Stimulated activated CD4-positive, alpha-beta T cell treated with anti-CD3 and anti-CD28 coated beads, Interleukin-1b, Interleukin-23, amount 100 ng/mL, for 1 hour (primary cell): Measurements from ENCODE around the gene VWA2.

Experiments
- DNase-seq, 2 donors: peaks; one replicate each; pipeline ENCODE4 v3.0.0-alpha.2; 2020; ENCODE audit warnings: low read depth in 2 of 2

Gene VWA2

DNA sequence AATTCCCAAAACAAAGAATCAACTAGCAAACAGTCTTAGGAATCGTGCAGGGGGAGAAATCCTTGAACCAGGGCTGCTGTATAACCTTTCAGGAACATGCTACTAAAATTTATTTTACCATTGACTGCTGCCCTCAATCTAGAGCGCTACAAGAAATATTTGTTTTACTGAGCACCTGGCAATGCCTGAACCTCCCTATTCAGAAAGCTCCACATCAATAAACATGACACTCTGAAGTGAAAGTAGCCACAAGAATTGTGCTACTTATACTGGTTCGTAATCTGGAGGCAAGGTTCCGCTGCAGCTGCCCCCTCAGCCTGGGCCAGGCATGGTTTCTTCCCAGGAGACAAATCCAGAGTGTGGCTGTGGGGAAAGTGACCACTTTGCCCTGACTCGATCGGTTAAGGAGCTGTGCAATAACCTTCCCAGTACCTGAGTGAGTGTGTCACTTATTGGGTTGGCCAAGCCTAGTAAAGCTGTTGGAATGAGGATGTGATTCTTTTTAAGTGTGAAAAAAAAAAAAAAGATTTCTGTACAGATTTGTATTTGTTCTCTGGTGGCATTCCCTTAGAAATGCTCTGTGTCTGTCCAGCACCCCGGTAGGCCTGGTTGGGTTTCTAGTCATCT is 7.7 kb downstream of the VWA2 start:
- no peak for DNase-seq

DNA sequence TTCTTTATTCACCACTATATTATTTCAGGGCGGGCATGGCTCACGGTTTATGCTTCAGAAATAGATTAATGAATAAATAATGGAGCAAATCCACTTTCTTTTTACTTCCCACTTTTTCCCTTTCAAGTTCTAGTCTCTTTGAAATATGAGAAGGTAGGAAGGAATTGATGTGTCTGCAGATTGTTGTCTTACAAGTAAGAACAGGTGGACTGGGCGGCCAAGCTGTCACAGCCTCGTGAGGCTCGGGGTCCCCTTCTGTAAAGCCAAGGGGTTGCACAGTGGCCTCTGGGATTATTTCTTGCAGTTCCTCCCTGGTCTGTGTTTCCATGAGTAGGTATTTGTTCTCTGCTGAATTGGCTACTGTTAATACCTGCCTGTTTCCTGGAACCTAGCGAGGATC is 11.2 kb downstream of the VWA2 start:
- no peak for DNase-seq

DNA sequence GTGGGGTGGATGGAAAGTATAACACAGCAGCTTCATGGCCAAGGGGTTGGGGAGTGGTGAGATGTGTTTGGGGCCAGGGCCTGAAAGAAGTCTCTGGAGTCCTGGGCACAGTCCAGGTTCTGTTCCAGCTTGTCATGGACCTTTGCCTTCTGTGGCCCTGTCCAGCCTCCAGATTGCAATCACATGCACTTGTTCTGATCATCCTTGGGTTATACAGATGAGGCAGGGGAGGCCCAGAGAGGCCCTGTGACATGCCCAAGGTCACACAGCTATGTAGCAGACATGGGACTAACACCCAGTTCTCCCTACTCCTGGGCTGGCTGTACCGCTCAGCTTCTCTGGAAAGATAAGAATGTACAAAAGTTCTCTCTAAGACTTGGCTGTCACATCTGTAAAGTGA is 11.7 kb downstream of the VWA2 start:
- no peak for DNase-seq

DNA sequence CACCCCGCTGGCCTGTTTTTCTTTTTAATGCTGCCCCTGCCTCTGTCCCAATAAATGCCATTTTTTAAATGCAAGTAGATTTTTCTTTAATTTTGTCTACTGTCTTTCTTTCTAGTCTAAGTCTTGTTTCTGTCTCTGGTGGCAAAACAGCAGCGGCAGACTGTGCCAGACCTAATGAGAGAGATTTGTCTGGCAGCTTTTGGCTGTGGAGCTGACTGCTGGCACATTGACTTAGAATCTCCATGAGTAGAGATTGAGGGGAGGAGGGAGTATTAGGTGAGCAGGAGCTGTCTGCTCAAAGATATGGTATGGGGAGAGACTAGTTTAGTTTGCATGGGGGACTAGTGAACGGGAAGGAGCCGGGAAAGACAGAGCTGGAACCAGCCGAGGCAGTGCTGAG is 13.0 kb downstream of the VWA2 start:
- DNase-seq: no peak

DNA sequence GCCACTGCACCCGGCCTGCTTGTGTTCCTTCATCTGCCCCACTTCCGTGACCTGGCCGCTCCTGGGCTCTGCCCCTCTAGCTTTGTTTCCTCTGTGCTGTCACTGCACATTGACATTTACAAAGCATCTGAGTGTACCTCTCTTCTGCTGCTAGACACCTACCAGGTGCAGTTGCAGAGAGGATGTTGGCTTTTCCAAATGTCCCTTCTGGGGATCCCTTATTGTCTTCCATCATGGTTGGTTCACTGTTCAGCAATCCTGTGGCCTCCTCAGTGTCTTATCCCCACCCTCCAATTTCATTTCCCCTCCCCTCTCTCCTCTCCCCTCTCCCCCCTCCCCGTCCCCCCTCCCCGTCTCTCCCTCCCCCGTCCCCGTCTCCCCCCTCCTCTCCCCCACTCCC is 13.8 kb downstream of the VWA2 start:
- no peak for DNase-seq

DNA sequence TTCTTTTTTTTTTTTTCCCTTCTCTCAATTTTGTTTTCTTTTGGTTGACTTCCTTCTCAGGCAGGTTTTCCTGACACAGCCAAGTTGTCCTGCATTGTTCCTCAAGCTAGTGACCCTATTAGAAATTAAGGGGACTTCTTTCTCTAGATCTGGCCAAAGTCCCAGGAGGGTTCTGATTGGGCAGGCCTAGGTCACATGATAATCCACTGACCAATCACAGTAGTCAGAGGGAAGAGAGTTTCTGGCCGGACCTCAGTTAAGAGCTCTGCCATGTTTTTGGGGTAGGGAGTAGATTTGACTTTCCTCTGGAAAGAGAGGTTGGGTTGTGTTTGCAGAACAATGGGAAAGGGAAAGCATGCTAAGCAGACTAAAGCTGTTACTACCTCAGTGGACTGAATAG is 16.2 kb downstream of the VWA2 start:
- DNase-seq: no peak

DNA sequence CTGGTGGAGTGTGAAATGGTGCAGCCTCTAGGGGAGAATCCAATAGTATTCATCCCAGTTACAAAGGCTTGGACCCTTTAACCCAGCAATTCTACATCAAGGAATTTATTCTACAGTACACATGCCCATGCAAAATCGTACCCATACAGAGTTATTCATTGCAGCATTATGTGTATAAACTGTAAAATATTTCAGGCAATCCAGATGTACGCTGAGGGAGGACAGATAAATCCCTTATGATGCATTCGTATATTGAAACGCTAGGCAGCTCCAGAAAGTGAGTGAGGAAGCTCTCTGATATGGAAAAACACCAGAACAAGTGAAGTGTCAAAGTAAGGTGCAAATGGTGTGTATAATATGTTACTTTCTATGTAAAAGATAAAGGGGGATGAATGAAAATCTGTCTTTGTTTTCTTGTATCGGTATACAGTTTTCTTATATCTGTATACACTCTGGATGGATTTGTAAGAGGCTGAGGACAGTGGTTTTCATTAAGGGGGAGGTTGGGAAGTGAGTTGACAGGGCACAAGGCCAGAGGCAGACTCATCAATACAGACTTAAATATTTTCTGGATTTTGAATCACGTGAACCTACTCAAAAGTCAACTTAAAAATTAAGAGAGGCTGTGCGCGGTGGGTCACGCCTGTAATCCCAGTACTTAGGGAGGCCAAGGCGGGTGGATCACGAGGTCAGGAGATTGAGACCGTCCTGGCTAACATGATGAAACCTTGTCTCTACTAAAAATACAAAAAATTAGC is 17.1 kb downstream of the VWA2 start:
- no peak for DNase-seq

DNA sequence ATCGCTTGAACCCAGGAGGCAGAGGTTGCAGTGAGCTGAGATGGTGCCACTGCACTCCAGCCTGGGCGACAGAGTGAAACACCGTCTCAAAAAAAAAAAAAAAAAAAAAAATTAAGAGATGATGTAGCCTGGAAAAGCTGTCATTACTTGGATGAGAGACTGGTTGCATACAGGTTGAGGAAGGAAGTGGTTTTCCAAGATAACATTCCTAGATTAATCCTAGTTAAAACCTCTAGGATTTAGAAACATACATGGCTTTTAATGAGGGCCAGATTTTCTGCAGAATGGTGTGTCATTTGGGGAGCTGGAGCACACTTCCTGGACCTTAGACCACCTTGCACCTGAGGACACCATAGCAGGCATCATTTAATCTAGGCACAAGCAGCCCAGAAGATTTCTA is 17.8 kb downstream of the VWA2 start:
- no peak for DNase-seq

DNA sequence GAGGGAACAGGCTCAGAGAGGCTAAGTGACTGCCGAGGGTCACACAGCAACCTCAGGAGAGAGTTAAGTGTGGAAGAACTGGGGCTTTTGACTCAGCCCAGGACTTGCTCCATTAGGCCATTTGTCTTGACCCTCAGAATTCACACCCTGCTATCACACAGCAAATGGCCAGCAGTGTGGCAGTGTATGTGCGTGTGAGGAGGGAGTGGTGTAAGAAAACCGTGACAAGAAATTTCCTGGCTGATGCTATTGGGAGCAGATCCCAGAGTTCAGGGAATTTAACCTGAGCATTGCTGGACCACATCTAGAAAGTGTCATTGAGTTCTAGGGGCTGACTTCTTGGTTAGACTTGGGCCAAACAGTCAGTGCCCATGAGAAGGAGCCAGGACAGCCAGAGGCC is 18.4 kb downstream of the VWA2 start:
- no peak for DNase-seq

DNA sequence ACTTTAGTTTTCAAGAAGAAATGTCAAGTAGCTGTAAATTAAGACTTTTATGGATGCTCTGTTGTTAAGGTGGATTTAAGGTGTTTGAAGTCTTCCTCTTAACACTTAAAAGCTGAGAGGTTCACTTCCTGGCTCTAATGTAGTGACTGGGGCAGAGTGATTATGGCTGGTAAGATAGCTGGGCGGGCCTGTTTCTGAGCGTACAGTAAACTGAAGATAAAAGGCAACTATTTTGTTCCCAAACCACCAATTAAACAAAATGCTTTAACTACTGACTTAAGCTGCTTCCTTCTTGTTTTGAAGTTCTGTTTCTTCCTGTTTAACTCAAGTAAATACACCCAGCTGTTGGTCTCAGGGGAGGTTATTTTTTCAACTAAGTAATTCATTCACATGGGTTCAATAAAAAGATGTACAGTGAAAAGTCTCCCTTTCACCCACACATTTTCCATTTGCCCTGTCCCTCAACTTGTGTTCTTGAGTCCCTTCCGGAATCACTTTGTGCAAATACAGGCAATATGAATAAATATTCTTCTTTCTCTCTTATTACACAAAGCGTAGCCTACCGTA is 19.3 kb downstream of the VWA2 start:
- DNase-seq: no peak

DNA sequence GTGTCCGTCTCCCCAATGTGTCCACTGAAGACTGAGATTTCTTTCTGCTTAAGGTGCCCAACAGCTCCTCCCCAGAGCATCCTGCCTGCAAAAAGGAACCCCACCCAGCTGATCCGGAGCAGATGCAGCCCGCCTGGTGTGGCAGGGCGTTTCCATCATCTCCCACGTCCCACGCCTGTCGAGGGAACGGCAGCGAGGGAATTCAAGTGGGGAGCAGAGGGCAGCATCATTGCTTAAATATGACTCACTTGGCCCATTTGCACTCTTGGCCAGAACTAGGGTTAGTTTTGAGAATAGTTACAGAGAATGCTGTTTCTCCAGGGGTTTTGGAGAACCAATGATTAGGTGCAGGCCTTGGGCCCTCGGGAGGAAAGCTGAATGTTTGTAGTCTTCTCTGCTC is 20.8 kb downstream of the VWA2 start:
- no peak for DNase-seq

DNA sequence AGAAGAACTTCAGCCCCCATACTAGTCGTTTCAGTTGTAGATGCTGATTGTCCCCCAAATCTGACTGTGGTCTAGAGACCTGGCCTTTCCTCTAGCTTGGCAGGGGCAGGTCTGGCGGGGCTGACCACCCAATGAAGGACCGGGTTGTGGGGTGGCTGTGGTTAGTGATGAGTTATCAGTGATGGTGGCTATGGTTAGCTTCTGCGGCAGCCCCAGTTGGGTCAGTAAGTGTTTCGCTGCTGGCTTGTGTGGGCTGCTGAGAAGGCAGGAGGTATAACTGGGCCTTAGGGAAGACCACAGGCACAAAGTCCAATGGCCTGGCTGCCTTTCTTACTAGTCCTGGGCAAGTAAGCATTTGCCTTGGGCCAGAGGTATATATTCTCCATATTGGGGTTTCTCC is 21.3 kb downstream of the VWA2 start:
- no peak for DNase-seq

DNA sequence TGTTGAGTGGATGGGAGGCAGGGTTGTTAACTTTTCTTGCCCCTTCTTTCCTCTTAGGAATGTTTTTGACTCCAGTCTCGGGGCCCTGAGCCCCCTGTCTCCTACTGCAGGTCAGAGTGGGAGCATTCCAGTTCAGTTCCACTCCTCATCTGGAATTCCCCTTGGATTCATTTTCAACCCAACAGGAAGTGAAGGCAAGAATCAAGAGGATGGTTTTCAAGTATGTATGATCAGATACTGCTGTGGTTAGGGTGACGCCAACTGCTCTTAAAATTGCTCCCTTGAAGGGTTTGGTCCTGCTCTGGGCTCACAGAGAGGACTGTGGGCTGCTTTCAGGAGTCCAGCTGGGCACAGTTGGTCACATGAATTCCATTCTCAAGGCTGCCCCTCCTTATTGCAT is 22.0 kb downstream of the VWA2 start:
- no peak for DNase-seq

DNA sequence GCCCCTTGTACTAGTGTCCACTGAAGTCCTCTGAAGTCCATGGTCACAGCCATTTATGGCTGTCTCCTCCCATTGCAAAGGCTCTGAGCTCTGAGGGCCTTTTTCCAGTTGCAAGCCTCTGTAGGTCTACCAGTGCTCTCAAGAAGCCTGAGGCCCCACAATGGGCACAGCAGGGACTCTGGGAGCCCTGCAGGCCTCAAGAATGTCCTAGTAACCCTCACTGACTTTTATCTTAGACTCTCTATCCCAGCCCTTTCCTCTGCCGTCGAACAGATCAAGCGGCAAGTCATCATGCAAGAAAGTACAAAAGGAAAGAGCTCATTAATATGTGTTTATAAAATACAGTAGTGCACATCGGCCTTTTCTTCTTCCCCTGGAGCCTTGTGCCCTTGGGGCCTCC is 23.4 kb downstream of the VWA2 start:
- DNase-seq: no peak

DNA sequence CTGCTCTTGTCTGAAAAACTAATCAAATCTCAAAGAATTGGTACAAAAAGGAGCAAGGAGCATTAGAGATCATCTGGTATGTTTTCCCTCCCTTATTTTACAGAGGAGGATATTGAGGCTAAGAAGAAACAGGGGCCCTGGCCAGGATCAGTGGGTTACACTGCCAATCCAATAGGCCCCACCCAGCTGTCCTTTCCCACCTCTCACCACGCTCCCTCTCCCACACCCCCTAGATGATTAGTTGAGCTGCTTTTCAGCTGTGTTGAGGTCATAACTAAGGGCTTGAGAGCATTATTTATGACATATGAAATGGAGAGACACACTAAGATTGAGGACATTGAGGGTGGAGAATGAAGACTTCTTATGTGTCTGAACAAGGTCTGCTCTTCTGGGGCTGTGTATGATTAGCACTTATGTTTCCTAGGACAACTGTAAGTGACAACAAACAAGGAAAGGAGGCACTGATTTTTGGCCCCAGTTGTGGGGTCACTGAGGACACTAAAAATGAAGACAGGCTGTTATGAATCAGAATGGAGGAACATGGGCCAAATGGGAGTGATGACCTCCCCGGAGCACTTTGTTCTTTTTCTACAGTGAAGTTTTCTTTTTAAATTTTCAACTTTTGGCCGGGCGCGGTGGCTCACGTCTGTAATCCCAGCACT is 26.5 kb downstream of the VWA2 start:
- DNase-seq: no peak

DNA sequence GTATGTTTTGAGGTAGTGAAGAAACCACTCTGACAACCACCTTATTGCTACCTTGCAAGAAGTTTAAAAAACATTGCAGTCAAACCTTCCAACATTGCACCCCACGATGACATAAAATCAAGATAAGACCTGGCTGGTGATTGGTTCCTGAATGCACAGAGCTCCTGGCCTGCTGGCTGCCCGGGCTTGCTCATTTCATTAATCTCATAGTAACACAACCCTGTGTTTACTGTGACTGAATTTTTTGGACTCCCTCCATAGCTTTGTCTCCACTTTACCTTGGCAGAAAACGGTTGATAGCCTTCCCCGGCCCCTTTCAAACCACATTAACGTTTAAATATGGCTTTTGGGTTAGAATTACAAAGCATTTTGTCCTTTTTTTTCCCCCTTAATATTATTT is 27.5 kb downstream of the VWA2 start:
- no peak for DNase-seq

DNA sequence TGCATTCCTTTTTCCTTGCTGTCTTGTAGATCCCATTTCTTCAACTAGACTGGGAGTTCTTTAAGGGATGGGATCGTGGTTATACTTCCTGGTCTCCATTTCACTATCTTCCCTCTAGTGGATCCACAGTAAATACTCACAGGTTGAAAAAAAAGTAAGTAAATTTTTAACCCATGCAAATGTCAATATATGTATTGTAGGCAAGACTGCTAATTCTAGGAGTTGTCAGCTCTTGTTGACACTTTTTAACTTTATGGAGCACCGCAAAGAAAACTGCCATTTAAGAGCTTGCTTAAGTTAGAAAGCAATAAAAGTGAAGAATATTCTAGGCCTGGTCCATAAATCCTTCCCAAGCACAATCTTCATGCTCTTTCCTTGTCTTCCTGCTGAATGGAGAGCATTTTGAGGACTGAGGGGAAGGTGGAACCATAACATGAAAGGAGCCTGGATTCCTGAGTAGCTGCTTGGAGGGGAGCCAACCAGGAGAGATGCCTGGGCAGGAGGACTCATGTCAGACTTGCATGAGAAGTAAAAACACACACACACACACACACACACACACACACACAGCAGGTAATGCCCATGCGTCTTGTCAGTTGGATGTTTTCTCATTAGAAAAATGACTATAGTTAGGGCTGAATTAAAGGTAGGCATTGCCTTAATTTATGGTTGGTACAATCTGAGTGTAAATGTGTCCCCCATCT is 32.2 kb downstream of the VWA2 start:
- DNase-seq: no peak

DNA sequence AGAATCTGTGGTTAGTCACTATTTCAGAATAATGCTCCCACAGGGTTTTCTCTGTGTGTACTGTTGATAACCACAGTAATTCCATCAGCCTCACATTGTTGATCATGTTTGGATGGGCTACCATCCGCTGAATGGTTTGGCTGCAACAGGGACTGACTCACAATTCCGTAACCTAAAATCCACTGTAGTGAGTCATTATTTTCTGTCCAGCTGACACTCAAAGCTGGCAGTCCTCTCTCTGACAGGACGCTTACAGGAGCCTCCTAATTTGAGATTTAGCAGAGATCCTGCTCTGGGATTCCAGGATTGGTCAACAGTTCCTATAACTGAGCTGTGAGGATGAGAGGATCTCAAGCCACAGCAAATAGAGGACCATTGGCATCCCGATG is 32.7 kb downstream of the VWA2 start:
- DNase-seq: no peak

DNA sequence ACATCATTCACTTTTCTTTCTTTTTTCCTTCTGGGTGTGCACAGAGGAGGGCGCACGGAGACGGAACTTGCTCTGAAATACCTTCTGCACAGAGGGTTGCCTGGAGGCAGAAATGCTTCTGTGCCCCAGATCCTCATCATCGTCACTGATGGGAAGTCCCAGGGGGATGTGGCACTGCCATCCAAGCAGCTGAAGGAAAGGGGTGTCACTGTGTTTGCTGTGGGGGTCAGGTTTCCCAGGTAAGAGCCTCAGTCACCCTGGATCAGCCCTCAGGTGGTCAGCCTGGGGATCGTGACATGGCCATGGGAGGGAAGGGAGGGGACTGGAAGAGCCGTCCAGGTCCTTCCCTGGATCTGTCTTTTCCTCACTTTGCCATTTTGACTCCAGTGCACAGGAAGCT is 33.6 kb downstream of the VWA2 start:
- DNase-seq: no peak

DNA sequence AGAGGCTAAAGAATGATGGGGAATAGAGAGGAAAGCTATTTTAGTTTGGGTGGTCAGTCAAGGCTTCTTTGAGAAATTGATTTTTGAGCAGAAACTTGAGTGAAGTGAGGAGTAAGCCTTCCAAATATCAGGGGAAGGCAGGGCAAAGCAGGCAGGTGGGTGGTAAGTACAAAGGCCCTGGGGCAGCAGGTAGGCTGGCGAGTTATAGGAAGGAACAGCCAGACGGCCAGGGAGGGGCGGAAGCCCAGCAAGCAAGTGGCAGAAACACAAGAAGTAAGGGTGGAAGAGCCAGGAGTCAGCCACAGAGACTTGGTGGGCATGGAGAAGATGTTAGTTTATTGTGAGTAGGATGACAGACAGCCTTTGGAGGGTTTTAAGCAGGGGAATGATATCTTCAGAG is 34.9 kb downstream of the VWA2 start:
- DNase-seq: no peak

DNA sequence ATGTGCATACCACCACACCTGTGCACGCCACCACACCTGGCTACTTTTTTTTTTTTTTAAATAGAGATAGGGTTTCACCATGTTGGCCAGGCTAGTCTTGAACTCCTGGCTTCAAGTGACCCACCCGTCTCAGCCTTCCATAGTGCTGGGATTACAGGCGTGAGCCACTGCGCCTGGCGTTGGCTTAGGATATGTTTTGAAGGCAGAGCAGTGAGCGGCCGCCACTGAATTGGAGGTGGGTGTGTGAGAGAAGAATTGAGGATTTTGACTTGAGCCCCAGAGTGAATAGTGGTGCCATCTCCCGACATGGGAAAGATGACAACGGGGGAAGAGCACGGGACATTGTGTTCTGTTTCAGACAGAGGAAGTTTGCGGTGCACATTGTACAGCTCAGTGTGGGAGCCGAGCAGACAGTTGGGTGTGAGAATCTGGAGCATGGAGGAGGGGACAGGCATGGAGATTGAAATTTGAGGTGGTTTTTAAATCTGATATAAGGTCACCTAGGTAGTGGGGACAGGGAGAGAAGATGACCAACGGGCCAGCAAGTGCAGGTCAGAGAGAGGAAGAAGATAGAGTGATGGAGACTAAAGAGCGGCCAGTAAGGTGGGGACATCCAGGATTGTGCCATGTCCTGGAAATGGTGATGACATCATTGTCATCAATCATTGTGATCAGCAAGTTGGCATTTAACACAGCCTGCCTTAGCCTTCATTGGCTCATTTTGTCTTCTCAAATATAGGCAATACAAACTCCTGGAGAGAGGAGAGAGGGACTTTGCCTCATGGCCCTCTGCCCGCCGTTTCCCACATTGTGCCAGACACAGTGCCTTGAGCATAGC is 35.8 kb downstream of the VWA2 start:
- no peak for DNase-seq

DNA sequence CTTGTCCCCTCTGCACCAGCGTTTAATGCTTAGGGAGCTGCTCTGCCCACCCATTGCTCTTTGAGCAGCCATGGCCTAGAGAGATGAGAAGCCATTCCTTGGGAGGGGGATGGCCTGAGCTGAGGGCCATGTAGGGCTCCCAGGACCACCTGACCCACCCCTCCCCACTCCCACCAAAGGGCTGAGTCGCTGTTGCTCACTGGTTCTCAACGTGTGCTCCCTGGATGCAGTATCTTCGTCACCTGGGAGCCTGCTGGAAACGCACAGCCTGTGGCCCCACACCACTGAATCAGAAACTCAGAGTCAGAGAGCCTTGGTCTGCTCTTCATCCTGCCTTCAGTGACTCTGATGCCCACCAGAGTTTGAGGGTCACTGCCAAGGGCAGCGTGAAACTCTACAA is 37.0 kb downstream of the VWA2 start:
- DNase-seq: no peak
